Measurements from ENCODE around the gene YES1. TPM values are rescaled to one million over a fixed set of nuclear protein-coding genes. Genes with fewer than 3 reads are reported as not detected.

The YES1 gene
- total and polyA plus RNA-seq, 2 of the 13 experiments (the other 11 are each of a cell fraction or from before 2014, with no cell fraction given): 17.2 to 70.8 TPM

- TF ChIP-seq ARID4A (CRISPR knock-in tag; IDR thresholded peaks at IDR 0.05; ENCODE audit: borderline replicate concordance): peak; percentile 50; the same call in 1 of the 2 replicates
- TF ChIP-seq TMF1 (CRISPR knock-in tag; IDR thresholded peaks at IDR 0.05; ENCODE audit: low read depth): no peak
- 0 out of 2 replicates have a peak, but pooled peaks have one; percentile 26 for TF ChIP-seq KAT8 (CRISPR knock-in tag; IDR thresholded peaks at IDR 0.05)
- peak; percentile 50 to 53; a peak in 2 of 4 replicates for TF ChIP-seq HMGXB4 (CRISPR knock-in tag; IDR thresholded peaks at IDR 0.05; ENCODE audit: borderline replicate concordance in 1 of 2, low read depth in 1 of 2)
- TF ChIP-seq E2F2 (CRISPR knock-in tag; IDR thresholded peaks at IDR 0.05; ENCODE audit: borderline replicate concordance): no peak
- TF ChIP-seq GMEB1 (CRISPR knock-in tag; IDR thresholded peaks at IDR 0.05; ENCODE audit: borderline replicate concordance): no peak
- TF ChIP-seq KDM2A (CRISPR knock-in tag; IDR thresholded peaks at IDR 0.05; ENCODE audit: borderline replicate concordance, low read depth): peak; percentile 42; the same call in 1 of the 2 replicates
- TF ChIP-seq MBNL3 (CRISPR knock-in tag; conservative IDR thresholded peaks at IDR 0.05): no peak
- no peak for TF ChIP-seq ZNF205 (CRISPR knock-in tag; IDR thresholded peaks at IDR 0.05)
- TF ChIP-seq, protein P1, sequence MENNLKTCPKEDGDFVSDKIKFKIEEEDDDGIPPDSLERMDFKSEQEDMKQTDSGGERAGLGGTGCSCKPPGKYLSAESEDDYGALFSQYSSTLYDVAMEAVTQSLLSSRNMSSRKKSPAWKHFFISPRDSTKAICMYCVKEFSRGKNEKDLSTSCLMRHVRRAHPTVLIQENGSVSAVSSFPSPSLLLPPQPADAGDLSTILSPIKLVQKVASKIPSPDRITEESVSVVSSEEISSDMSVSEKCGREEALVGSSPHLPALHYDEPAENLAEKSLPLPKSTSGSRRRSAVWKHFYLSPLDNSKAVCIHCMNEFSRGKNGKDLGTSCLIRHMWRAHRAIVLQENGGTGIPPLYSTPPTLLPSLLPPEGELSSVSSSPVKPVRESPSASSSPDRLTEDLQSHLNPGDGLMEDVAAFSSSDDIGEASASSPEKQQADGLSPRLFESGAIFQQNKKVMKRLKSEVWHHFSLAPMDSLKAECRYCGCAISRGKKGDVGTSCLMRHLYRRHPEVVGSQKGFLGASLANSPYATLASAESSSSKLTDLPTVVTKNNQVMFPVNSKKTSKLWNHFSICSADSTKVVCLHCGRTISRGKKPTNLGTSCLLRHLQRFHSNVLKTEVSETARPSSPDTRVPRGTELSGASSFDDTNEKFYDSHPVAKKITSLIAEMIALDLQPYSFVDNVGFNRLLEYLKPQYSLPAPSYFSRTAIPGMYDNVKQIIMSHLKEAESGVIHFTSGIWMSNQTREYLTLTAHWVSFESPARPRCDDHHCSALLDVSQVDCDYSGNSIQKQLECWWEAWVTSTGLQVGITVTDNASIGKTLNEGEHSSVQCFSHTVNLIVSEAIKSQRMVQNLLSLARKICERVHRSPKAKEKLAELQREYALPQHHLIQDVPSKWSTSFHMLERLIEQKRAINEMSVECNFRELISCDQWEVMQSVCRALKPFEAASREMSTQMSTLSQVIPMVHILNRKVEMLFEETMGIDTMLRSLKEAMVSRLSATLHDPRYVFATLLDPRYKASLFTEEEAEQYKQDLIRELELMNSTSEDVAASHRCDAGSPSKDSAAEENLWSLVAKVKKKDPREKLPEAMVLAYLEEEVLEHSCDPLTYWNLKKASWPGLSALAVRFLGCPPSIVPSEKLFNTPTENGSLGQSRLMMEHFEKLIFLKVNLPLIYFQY (CRISPR knock-in tag; IDR thresholded peaks at IDR 0.05; ENCODE audit: borderline replicate concordance): no peak
- no peak for TF ChIP-seq SRY (CRISPR knock-in tag; IDR thresholded peaks at IDR 0.05)
These were observed 27.4 kb upstream of the YES1 start (continued) for GRCh38 chr18:839224-840022.

Data from HepG2 (cell line).